Activated naive CD4-positive, alpha-beta T cell treated with Interleukin-2 at 50 U/mL for 16 hours (primary cell): ENCODE measurements around the gene PODN.
A peak's percentile ranks its signal among the peaks of the same experiment; 100 is the strongest.

Experiments
- DNase-seq: peaks from one replicate; pipeline ENCODE4 v3.0.0-alpha.2; 2020

PODN gene, protein sequence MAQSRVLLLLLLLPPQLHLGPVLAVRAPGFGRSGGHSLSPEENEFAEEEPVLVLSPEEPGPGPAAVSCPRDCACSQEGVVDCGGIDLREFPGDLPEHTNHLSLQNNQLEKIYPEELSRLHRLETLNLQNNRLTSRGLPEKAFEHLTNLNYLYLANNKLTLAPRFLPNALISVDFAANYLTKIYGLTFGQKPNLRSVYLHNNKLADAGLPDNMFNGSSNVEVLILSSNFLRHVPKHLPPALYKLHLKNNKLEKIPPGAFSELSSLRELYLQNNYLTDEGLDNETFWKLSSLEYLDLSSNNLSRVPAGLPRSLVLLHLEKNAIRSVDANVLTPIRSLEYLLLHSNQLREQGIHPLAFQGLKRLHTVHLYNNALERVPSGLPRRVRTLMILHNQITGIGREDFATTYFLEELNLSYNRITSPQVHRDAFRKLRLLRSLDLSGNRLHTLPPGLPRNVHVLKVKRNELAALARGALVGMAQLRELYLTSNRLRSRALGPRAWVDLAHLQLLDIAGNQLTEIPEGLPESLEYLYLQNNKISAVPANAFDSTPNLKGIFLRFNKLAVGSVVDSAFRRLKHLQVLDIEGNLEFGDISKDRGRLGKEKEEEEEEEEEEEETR

DNA sequence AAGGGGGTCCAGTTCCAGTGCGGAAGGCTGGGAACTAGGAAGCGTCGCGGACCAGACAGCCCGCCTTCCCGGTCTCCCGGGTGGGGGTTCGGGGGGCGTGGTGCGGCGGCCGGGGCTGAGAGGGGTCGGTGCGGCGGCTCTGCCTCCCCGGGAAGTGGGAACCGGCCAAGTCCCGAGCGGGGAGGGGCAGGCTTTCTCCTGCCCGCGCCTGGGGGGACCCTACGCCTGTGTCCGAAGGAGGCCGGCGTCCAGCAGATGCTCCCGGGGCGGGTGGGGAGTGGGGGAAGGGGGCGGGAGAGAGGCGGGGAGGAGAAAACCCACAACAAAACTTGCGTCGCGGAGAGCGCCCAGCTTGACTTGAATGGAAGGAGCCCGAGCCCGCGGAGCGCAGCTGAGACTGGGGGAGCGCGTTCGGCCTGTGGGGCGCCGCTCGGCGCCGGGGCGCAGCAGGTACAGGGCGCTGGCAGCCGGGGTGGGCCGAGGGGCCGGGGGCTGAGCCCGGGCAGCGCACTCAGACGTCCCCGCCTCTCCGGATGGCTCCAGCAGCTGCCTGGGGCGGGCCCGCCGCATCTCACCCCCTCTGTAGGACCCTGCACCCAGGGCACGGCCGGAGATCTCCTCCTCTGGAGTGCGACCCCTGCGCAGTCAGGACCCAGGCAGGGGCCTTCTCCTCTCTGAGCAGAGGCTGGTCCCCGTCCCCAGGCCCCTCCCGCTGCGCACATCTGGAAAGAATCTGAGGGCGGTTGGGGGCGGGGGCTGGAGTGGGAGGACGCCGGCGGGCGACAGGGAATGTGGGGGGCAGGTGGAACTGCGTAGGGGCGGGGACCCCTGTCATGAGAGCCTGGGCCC, at the start of gene PODN:
Gene PODN (plus strand): TSS at position 355 of the 849 bp plus-strand sequence. CDS start 7,643 bp downstream, outside the sequence.
- no peak for DNase-seq

DNA sequence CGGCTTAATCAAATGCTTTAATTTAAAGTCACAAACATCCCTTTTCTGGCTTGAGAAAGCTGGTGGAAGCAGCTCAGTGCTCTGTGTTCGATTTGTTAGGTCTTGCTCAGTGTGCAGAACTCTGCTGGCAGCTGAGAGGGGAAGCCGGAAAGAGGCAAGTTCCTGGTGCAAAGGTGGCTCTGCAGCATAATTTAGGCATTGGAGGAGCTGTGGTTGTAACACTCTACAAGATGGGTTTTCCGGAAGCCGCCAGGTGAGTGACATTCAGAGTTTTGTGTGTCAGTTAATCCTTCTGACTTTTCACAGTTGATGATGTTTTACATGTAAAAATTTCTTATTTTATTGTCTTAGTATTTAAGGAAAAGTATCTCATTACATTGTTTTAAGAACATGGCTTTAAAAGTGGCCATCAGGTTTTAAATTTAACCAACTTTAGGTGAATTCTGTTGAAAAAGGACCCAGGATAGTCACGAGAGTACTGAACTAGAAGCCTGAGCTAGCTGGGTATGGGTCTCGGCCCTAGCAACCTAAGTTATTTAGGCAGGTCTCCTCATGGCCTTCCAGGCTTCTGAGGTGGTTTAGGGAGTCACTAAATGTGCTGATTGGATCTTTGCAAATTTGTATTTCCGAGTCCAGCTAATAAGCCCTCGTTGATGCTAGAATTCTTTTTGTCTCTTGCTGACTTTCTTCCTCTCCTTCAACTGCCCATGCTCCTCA, 47.1 kb upstream of the PODN start:
- peak; percentile 73 for DNase-seq

DNA sequence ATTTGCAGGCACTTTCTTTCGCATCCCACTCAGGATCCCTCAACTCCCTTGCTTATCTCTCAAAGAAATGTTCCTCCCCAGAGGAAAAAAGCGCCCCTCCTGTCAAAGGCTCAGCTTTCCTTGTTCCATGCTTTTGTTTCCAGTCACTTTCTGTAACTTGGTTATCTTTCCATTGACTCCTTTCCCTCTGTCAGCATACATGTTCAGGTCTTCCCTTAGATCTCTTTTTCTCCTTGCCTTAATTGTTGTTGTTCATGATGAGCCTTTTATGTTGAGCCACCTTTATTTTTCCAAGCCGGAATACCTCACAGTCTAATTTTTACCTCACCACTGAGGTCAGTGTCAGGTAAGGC, 46.5 kb upstream of the PODN start:
- DNase-seq: no peak

DNA sequence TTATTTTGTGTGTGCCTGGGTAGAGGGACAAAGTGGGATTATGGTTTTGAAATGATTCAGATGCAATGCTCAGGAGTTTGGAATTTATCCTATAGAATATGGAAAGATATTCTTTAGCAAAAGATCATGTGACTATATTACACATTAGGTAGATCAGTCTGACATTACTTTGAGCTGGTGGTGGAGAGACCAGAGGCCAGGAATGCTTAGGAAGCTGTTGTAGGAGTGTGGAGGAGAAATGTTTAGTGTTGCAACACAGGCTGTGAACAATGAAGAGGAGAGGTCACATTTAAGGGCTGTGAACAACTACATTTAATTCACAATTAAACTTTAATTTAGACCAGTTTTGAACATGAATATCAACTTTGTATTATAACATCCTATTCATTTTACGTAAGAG, 45.3 kb upstream of the PODN start:
- no peak for DNase-seq

DNA sequence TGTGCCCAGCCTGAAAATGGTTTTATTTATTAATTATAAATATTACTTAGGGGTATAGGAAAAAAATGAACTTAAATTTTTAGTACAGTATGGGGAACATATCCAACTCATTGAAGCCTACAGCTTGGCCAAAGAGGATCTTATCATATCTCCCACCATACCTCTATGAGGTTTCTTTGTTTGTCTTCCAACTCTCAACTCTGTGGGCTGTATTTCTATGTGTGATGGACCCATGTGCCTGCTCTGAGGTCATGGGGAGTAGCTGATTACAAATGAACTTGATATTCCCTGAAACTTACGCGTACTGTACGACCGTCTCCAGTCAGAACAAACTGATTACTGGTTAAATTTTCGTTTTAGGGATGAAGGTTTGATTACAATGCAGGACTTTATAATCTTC, 41.4 kb upstream of the PODN start:
- DNase-seq: no peak

DNA sequence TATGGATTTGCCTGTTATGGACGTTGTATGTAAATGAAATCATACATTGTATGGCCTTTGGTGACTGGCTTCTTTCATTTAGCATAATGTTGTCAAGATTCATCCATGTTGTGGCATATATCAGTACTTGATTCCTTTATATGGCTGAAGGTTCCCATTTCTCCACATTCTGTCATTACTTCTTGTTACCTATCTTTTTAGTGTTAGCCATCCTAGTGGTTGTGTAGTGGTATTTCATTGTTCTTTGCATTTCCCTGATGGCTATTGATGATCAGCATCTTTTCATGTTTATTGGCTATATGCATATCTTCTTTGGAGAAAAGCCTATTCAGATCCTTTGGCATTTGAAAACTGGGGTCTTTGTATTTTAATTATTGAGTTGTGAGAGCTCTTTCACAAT, 39.8 kb upstream of the PODN start:
- no peak for DNase-seq

DNA sequence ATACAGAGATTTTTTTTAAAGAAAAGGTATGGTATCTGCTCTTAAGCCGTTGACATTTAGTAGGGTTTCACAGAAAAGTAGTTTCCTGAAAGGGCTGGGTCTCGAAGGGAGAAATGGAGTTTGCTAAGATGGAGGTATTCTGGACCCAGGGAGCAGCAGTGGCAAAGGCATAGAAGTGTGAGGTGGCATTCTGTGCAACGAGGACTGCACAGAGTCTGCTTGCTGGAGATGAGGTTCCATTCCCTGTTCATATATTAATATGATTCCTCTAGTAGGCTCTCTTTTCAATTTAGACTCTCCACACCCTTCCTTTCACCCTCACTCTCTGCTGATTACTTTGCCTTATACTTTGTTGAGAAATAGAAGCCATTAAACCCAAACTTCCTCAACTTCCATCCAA, 38.5 kb upstream of the PODN start:
- no peak for DNase-seq

DNA sequence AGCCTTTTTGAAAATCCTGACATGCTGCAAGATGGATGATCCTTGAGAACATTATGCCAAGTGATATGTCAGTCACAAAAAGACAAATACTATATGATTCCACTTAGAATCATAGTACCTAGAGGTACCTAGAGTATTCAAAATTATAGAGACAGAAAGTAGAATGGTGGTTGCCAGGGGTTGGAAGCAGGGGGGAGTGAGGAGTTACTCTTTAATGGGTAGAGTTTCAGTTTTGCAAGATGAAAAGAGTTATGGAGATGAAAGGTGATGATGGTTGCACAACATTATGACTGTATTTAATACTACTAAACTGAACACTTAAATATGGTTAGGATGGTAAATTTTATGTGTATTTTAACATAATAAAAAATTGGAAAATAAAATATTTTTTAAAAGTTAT, 37.9 kb upstream of the PODN start:
- DNase-seq: no peak

DNA sequence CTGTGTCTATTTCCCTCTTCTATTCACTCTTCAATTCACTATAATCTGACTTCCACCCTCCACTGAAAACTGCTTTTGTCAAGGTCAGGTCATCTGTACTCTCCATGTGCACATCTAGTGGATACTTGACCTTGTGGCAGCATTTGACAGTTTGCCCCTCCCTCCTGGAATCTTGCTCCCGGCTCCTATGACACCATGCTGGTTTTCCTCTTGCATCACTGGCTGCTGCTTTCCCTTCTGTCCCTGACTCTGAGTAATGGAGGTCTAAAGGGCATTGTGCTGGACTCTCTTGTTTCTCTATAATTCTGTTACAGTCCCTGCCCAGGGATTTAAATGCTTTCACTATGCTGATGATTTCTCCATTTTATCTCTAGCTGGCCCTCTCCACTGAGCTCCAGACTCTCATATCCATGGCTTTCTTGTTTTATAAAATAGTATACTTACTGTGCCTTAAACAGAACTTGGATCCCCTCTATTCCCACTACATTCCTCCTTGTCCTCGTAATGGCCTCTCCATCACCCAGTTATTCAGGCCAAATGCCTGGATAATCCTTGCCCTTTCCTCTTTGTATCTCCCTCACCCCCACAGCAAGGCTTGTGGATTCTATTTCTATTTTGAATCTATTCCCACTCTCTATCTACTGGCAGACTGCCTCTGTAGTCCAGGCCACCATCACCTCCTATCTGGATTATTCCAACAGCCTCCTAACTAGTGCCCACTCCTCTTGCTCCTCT, 36.8 kb upstream of the PODN start:
- DNase-seq: no peak

DNA sequence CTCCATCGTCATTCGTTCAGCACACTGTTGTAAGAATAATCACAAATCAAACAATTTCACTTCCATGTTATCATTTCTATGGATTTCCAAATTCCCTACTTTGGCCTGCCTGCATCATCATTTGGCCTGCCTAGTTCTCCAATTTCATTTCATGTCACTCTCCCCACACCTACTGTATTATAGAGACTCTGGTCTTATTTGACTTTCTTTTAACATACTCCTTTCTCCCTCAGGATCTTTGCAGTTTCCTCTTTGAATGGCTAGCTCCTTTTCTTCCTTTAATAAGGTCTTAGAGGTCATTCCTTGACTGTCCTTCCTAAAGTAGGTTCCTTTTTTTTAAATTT, 36.3 kb upstream of the PODN start:
- DNase-seq: no peak

DNA sequence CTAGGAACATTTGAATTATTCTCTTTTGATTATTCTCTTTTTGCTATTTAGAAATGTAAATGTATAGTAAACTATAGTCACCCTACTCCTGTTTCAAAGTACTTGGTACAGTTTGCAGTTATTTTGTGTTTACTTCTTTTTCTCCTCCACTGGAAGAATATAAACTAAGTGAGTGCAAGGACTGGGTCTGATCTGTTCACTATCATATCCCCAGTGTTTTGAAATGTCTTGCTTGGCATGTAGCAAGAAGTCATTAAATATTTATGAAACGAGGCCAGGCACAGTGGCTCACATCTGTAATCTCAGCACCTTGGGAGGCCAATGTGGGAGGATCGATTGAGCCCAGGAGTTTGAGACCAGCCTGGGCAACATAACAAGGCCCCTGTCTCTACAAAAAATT, 35.8 kb upstream of the PODN start:
- DNase-seq: no peak

DNA sequence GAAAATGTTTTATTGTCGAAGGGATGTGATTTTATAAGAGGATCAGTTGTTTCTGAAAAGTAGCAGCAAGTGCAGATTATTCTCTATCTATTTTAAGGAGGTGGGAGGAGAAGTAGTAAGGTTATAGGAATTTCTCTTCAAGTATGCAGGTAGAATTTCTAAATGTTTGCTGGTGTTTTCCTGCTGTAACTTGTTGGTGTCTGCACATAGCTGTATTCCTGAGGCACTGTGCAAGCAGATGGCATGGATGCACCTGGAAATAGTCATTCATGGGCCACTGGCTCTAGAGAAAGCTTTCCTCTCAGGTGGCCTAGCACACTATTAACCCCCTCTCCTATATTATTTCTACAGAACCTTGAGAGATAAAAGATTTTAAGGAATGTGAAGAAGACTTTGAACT, 30.3 kb upstream of the PODN start:
- no peak for DNase-seq

DNA sequence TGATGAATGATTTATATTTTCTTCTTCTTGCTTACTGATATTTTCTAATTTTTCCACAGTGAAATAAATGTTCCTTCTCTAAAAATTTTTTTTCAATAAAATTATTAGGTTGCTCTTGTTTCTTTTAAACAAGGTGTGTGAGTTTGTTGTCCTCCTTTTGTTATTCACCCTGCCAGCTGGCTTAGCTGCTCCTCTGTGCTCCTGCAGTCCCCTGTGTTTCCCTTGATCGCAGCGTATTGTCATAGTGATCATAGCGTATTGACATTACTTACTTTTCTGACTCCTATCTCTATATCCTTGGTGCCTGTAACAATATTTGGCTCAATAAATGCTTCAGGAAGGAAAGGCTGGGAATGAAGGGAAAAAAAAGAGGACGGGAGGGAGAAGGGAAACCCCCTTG, 24.9 kb upstream of the PODN start:
- no peak for DNase-seq

DNA sequence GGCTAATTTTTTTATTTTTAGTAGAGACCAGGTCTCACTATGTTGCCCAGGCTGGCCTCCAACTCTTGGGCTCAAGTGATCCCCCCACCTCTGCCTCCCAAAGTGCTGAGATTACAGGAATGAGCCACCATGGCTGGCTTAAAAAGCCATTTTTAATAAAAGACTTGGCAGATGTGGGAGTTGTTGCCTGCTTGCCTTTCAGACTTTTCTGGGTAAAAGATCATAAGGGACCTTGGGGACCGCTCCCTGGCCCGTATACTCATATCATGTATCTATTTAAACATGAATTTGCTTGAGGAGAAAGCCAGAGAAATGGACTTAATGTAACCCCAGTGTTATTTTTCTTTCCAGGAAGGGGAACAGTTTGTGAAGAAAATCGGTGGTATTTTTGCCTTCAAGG, 23.4 kb upstream of the PODN start:
- no peak for DNase-seq

DNA sequence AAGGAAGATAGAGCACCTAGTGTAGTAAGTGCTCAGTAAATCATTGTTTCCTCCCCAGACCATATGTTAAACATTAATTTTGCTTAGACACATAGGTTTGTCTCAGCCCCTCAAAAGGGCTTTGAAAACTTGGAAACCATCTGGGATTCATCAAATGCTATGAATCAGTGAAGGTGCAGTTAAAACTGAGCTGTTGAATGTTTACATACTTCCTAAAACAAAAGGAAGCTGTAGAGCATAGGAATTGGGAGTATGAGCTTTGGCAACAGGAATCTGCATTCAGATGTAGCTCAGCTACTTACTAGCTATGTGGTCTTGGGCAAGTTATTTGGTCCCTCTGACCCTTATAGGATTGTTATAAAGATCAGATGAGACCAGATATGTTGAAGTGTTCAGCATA, 18.7 kb upstream of the PODN start:
- no peak for DNase-seq

DNA sequence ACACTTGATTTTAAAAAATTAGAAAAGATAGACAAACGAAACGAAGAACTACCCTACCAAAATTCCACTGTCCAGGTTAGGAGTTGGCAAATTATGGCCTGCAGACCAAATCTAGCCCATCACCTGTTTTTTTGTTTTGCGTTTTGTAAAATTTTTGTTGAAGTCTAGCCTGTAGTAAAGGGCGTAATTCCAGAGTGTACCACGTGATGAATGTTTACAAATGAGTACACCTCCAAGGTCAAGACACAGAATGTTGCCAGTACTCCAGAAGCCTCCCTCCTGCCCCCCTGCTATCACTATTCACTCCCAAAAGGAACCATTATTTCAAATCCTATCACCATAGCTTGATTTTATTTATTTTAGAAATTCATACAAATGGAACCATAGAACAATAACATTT, 17.1 kb upstream of the PODN start:
- no peak for DNase-seq

DNA sequence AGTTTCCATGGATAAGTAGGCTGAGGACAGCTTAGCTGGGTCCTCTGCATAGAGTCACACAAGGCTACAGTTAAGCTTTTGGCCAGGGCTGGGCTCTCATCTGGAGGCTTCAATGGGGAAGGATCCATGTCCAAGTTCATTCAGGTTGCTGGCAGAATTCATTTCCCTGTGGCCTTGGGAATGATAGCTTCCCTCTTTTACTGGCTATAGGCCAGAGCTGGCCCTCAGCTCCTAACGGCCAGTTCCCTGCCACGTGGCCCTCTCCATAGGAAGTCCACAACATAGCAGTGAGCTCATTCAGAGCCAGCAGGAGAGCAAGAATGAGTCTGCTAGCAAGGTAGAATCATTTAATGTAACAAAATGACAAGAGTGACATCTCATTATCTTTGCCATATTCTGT, 15.1 kb upstream of the PODN start:
- no peak for DNase-seq

DNA sequence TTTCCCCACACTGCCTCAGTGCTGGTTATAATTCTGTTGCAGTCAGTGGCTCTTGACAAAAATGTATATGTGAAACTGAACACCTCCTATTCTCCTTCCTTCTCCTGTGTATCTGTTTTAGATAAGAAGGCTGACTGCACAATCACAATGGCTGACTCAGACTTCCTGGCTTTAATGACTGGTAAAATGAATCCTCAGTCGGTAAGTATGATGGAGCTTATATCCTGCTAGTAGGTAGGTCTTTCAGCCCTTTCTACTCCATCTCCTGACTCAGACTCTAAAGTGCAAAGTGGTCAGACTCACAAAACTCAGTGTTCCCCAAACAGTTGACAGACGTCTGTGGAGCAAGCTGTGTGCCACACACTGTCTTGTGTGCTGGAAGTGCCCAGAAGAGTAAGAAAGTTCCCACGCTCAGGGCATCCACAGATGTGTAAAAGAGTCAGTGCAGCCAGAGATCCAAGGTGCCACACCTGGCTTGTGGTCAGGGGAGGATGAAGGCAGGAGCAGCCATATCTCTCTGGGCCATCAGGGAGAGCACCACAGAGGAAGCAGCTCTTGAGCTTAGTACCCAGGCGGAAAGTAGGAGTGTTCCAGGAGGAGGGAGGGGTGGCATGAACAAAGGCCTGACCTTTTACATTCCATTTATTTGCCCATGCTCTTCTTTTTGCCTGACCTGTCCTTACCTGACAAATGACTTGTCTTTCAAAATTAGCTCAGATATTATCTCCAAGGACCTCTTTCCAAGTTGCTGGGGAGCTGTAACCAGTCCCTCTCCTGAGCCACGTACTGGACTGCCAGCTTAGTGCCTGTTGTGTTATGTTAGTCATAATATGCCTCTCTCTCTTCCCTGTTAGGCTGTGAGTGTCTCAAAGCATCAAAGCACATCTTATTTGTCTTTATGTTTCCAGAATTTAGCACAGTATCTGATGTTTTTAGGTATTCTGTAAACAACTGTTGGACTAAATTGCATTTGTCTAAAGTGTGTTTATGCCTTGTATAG, 14.0 kb upstream of the PODN start:
- no peak for DNase-seq

DNA sequence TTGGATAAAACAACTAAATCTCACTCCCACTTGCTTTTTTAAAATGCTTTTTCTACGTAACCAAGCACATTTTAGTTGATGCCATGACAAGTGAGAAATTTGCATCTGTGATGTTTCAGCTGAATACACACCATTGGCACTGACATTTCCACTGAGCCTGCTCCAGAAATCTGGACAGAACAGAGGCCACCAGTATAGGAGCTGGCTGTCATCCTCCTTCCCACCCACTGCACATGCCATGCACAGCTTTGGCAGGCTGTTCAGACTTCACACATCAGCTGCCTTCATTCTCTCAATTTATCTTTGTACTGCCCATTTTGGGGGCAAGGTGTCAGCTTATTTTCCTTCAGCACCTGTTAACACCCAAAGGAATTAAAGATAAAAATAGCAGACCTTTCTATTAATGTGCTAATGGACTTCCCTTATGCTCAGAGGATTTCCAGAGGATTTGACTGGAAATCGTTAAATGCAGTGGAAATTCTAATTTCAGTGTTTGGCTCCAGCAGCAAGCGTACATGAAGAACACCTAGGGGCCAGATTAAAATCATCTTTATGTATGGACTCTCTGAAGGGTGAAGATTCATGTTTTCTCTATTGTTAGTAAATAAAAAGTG, 12.9 kb upstream of the PODN start:
- no peak for DNase-seq

DNA sequence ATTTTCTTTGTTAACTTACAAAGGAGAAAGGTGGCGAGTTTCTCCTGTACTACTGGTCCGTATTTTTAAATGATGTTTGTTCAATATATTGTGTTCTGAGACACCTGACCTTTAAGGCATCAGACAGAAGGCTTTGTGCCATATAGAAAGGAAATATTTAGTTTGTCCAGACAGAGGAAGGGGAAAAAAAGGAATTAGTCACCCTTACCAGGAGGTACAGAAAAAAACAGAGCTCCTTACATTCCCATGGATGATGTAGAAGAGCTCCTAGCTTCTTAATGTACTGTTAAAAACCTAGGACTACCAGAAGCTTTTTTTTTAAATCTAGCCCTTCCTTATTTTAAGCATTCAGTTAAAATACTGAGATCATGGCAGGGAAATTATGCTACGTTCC, 12.4 kb upstream of the PODN start:
- no peak for DNase-seq

DNA sequence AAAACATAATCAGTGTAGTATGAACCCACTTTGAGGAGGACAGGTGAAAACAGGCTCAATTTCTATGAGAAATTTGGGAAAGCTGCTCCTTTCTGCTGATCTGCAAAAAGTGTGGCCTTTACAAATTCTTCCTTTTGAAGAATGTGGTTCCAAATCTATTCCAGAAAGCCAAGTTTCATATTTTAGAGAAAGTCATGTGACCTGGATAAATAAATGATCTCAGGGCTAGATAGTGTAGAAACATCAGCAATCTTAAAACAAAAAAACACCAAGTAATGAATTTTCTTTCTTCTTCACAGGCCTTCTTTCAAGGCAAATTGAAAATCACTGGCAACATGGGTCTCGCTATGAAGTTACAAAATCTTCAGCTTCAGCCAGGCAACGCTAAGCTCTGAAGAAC, 11.7 kb upstream of the PODN start:
- no peak for DNase-seq
